ENCODE results near the gene CCL20.

Gene CCL20

GRCh38 chr2:227816507-227817294 is 3.1 kb downstream of the CCL20 start:
- no peak for DNase-seq (ENCODE audit: low read depth)
- H3K4me3 ChIP-seq (ENCODE audit: low read length) = no peak overlapping the region
- no peak for TF ChIP-seq CTCF (conservative IDR thresholded peaks at IDR 0.05; ENCODE audit: low read length)

GRCh38 chr2:227817336-227817735 is 3.7 kb downstream of the CCL20 start:
- no peak for TF ChIP-seq CTCF (conservative IDR thresholded peaks at IDR 0.05; ENCODE audit: low read length)
- H3K4me3 ChIP-seq (ENCODE audit: low read length) = no peak overlapping the region
- no peak for DNase-seq (ENCODE audit: low read depth)

- TF ChIP-seq CTCF (conservative IDR thresholded peaks at IDR 0.05; ENCODE audit: low read length) = peak; percentile 21; the same call in 1 of the 2 replicates
- no peak overlapping the region for H3K4me3 ChIP-seq (ENCODE audit: low read length)
- DNase-seq (ENCODE audit: low read depth) = peak; percentile 100
These were observed 4.4 kb downstream of the CCL20 start for GRCh38 chr2:227817850-227818674.

- TF ChIP-seq CTCF (conservative IDR thresholded peaks at IDR 0.05; ENCODE audit: low read length) = no peak
- no peak overlapping the region for H3K4me3 ChIP-seq (ENCODE audit: low read length)
- no peak for DNase-seq (ENCODE audit: low read depth)
These were observed 5.2 kb downstream of the CCL20 start for GRCh38 chr2:227818675-227819397.

- H3K4me3 ChIP-seq (ENCODE audit: low read length) = no peak overlapping the region
- no peak for TF ChIP-seq CTCF (conservative IDR thresholded peaks at IDR 0.05; ENCODE audit: low read length)
- DNase-seq (ENCODE audit: low read depth) = no peak
These were observed 5.7 kb downstream of the CCL20 start for GRCh38 chr2:227819398-227819697.

GRCh38 chr2:227821043-227821942 is 7.7 kb downstream of the CCL20 start:
- no peak overlapping the region for H3K4me3 ChIP-seq (ENCODE audit: low read length)

More at GRCh38 chr2:227821043-227821942, 7.7 kb downstream of the CCL20 start:
- TF ChIP-seq CTCF (conservative IDR thresholded peaks at IDR 0.05; ENCODE audit: low read length) = no peak
- no peak for DNase-seq (ENCODE audit: low read depth)

All from AG10803 (cell line).